HG03575 (cell line): ENCODE results near the gene NDUFS2.

Experiments used
- ATAC-seq: cut with Tn5 transposase; IDR thresholded peaks from one replicate; pipeline ENCODE4 v1.9.1; 2021; ENCODE audit not compliant: unreplicated experiment, insufficient number of reproducible peaks, low FRiP score; ENCODE audit errors: extremely low read depth

The NDUFS2 gene

GRCh38 chr1:161261261-161262235 is 59.4 kb downstream of the NDUFS2 start:
- ATAC-seq: no peak
